Mucosa of rectum (tissue), 2 donors: ENCODE data around the gene NRDC.
A peak's percentile ranks its signal among the peaks of the same experiment; 100 is the strongest.
"Not testable (repeated sequence)": the region's sequence is repeated elsewhere in the genome, so short reads cannot be mapped to it uniquely, and the experiment has no call there.

Source experiments
- H3K27ac ChIP-seq, 2 donors: one replicate each; pipeline ENCODE4 v1.7.0; 2013; ENCODE audit warnings: inconsistent platforms in 2 of 2, low read depth in 2 of 2, low read length in 2 of 2
- H3K27me3 ChIP-seq, 2 donors: one replicate each; pipeline ENCODE4 v1.7.0; 2013; ENCODE audit warnings: low read length in 2 of 2; ENCODE audit not compliant: control insufficient read depth in 2 of 2, insufficient read depth in 2 of 2
- H3K36me3 ChIP-seq, 2 donors: one replicate each; pipeline ENCODE4 v1.7.0; 2013; ENCODE audit warnings: low read length in 2 of 2; ENCODE audit not compliant: control insufficient read depth in 2 of 2, insufficient read depth in 2 of 2
- H3K4me1 ChIP-seq, 2 donors: one replicate each; pipeline ENCODE4 v1.7.0; 2013; ENCODE audit warnings: low read length in 2 of 2, mild to moderate bottlenecking in 1 of 2; ENCODE audit not compliant: control insufficient read depth in 2 of 2, insufficient read depth in 2 of 2
- H3K4me3 ChIP-seq, 2 donors: one replicate each; pipeline ENCODE4 v1.7.0; 2013; ENCODE audit warnings: low read length in 2 of 2
- H3K9ac ChIP-seq, 2 donors: one replicate each; pipeline ENCODE4 v1.7.0; 2013; ENCODE audit warnings: low read length in 2 of 2, low read depth in 1 of 2, mild to moderate bottlenecking in 1 of 2
- H3K9me3 ChIP-seq, 2 donors: one replicate each; pipeline ENCODE4 v1.7.0; 2013; ENCODE audit warnings: low read length in 2 of 2; ENCODE audit not compliant: control insufficient read depth in 2 of 2
- donor health status: healthy.
- donor health status: Normal muscosa, but diverticular disease.

The NRDC gene

DNA sequence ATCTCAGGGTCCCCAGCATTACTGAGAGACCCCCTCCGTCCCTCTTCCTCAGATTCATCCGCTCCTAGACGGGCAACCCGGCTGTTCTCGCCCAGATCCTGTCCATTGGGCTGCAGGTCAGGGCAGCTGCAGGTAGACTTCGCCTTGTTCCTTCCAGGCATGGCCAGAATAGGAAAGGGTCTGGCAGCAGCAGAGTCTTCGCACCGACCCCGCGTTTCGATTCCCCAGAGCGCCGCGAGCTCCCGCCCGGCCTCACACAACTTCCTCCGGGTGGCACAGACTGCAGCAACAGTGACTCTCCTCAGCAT lies 265 bp downstream of the NRDC start:
- Histone ChIP-seq H3K9me3 (no peaks in the 10 kb centered on the region), H3K27me3 (peaks cover 0 to under 1% of the 10 kb centered on the region in 2 donors), H3K27ac (peak overlapping the region; percentile 95 to 98), H3K36me3 (peaks cover 0 to 3% of the 10 kb centered on the region in 2 donors), H3K4me1 (peaks cover 12 to 13% of the 10 kb centered on the region in 2 donors), H3K4me3 (peak overlapping the region; percentile 90 to 93), H3K9ac (peak overlapping the region; percentile 92 to 100)

DNA sequence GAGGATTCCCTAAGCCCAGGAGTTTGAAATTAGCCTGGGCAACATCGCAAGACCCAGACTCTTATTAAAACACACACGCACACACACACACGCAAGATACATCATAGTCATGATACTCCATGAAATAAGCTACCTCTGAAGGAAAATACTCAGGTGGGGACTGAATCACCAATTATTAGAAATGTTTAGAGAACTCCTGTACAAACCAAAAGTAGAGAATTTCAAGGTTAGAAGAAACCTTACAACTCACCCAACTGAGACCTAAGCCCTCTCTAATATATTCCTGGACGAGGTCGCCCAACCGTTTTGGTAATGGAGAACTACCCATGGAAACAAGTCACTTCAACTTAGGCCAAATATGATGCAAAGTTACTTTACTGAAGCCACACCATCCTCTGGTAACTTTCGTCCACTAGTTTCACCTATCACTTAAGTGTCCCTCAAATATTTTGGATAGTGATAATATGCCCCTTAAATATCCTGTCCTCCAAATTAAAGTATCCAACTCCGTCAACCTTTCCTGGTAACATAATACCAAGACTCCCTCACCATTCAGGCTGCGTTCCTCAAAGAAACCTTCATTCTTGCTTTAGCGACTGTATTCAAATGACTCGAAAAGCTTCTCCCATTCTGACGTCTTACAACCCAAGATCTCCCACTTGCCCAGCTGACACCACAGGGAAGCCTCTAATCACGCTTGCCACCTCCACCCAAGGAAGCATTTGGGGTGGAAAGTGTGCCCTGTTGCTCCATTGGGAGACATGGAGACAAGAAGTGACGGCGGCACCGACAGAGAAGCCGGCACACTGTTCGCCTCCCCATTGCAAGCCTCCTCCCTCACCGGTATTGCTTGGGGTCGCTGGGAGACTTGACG lies 856 bp downstream of the NRDC start:
- peak overlapping the region; percentile 90 to 93 for H3K4me3 ChIP-seq
- H3K27me3 ChIP-seq = no peaks in the 10 kb centered on the region
- peak overlapping the region; percentile 95 to 98 for H3K27ac ChIP-seq
- H3K36me3 ChIP-seq = peaks cover 0 to 3% of the 10 kb centered on the region in 2 donors
- H3K9me3 ChIP-seq = no peaks in the 10 kb centered on the region
- H3K4me1 ChIP-seq = peaks cover 12 to 13% of the 10 kb centered on the region in 2 donors
- H3K9ac ChIP-seq = peak overlapping the region; percentile 92 to 100

DNA sequence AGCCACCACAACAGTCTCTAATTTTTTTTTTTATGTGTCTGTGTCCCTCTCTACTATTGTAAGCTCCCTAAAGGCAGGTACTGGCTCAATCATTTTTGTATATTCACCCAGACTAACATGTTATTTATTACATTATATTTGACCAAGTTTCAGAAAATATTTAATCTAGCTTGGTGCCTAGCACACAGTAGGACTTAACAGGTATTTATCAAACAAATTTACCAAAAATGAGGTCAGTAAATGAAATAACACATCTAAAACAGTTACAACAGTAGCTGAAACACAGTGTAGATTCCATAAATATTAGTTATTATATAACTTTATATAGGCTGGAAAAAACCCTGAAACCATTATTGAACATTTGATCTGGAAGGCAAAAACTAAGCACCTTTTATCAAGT lies 2.7 kb downstream of the NRDC start:
- no peak overlapping the region for H3K9ac ChIP-seq
- H3K4me1 ChIP-seq = peaks cover 12 to 13% of the 10 kb centered on the region in 2 donors
- H3K36me3 ChIP-seq = peaks cover 0 to 3% of the 10 kb centered on the region in 2 donors
- no peak overlapping the region for H3K27ac ChIP-seq
- no peak overlapping the region for H3K4me3 ChIP-seq
- H3K27me3 ChIP-seq = no peaks in the 10 kb centered on the region
- H3K9me3 ChIP-seq = no peaks in the 10 kb centered on the region

DNA sequence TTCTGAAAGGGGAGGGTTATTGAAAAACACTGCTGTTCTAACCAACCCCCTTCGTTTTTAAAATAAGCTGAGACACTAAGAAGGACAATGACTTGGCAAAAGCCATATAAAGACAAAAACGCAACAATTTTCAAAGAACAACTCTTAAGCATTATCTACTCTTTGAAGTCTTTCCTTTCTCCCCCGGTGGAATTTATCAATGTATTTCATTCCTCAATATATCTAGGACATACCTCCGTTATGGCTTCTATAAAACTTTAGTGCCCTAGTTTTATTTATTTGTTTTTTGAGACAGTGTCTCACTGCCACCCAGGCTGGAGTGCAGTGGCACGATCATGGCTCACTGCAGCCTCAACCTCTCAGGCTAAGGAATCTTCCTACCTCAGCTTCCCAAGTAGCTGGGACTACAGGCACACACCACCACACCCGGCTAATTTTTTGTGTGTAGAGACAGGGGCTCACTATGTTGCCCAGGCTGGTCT lies 3.2 kb downstream of the NRDC start:
- peaks cover 12 to 13% of the 10 kb centered on the region in 2 donors for H3K4me1 ChIP-seq
- H3K27me3 ChIP-seq = no peaks in the 10 kb centered on the region
- H3K27ac ChIP-seq = no peak overlapping the region
- no peaks in the 10 kb centered on the region for H3K9me3 ChIP-seq
- no peak overlapping the region for H3K9ac ChIP-seq
- H3K4me3 ChIP-seq = no peak overlapping the region
- peaks cover 0 to 3% of the 10 kb centered on the region in 2 donors for H3K36me3 ChIP-seq

DNA sequence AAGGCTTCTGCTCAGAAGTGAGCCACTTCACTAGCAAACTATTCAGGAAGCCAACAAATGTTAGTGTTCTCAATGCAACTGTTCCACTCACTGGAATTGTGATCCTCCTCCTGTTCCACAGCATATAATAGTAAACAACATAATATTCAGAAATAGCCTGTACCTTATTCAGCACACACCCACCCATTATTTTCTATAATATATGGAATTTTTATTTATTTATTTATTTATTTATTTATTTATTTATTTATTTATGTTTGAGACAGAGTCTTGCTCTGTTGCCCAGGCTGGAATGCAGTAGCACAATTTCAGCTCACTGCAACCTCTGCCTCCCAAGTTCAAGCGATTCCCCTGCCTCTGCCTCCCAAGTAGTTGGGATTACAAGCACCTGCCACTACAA lies 5.3 kb downstream of the NRDC start:
- not testable (repeated sequence) for H3K27ac ChIP-seq, H3K27me3 ChIP-seq, H3K9me3 ChIP-seq, H3K9ac ChIP-seq, H3K36me3 ChIP-seq, H3K4me3 ChIP-seq
- H3K4me1 ChIP-seq = peaks cover 10 to 12% of the 10 kb centered on the region in 2 donors

DNA sequence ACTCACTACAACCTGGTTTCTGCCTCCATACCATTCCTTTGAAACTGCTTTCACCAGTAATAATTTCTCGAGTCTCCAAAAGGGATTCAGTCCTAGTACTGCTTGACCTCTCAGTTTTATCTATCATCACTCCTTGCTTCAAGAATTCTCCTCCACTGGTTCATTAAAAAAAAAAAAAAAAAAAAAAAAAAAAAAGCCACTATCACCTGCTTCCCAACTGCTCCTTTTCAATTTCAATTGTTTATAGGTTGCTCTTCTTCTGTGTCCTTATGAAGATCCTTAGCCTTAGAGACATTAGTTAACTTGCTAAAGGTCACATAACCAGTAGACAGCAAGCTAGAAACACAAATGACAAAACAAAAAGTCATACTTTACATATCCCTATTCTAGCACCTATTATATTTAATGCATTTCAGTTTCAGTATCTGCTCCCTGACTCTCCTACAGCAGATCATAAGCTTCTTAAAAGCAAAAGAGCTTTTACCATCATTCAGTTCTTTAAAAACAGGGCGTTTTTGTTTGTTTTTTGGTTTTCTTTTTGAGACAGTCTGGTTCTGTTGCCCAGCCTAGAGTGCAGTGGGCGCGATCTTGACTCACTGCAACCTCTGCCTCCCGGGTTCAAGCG lies 7.1 kb downstream of the NRDC start:
- H3K36me3 ChIP-seq = peaks cover 0 to 7% of the 10 kb centered on the region in 2 donors
- H3K9ac ChIP-seq = no peak overlapping the region
- peaks cover 3 to 10% of the 10 kb centered on the region in 2 donors for H3K4me1 ChIP-seq
- H3K4me3 ChIP-seq = no peak overlapping the region
- H3K27me3 ChIP-seq = no peaks in the 10 kb centered on the region
- H3K9me3 ChIP-seq = no peaks in the 10 kb centered on the region
- no peak overlapping the region for H3K27ac ChIP-seq

DNA sequence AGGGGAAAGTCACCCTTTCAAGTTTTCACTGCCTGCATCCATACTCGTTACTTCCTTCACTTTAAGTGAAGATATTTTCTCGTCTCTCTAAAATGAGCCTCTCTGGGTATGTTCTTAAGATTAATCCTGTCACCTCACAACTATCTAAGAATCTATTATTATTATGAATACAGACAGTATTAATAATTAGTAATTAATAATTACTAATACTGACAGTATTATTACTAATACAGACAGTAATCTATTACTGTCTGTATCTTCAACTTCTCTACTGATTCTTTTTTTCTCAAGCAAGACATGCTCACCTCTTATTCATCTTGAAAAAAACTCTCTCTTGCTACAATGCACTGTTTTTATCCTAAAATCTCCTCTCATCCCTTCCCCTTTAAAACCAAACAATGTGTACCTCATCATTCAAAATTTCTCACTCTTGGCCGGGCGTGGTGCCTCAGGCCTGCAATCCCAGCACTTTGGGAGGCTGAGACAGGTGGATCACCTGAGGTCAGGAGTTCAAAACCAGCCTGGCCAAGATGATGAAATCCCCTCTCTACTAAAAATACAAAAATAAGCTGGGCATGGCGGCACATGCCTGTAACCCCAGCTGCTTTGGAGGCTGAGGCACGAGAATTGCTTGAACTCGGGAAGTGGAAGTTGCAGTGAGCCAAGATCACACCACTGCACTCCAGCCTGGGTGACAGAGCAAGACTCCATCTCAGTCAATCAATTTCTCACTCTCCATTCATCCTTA lies 7.8 kb downstream of the NRDC start:
- Histone ChIP-seq H3K36me3 (peaks cover 0 to 7% of the 10 kb centered on the region in 2 donors), H3K9ac (no peak overlapping the region), H3K4me1 (peaks cover 3 to 10% of the 10 kb centered on the region in 2 donors), H3K4me3 (no peak overlapping the region), H3K27ac (no peak overlapping the region), H3K27me3 (no peaks in the 10 kb centered on the region), H3K9me3 (no peaks in the 10 kb centered on the region)

DNA sequence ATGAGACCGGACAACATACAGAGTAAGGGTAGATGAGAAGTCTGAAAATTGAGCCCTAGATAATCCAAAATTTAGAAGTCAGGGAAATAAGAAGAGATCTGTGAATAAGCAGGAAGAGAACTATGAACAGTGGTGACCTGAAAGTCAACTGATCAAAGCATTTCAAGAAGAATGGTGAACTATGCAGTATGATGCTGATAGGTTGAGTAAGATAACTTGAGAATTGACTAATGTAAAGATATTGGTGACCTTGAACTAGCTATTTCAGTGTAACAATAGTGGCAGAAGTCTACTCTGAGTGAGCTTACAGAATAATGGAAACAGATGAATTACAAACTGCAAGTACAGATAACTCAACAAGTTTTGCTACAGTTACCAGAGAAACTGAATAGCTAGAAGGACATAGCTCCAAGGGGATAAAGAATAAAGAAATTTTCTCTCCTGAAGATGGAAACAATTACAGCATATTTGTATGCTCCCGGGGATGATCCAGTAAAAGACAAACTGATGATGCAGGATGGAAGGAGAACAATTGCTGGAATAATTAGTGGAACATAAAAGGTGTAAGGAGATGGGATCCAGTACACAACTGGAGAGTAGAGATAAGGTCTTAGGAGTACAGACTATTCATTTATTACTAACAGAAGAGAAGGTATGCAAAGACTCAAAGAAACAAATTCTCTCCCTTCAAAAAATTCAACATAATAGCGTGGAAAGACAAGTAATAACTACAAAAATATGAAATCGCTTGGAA lies 10.9 kb downstream of the NRDC start:
- no peak overlapping the region for H3K9ac ChIP-seq
- no peaks in the 10 kb centered on the region for H3K4me1 ChIP-seq
- H3K27ac ChIP-seq = no peak overlapping the region
- no peaks in the 10 kb centered on the region for H3K9me3 ChIP-seq
- peaks cover 0 to 4% of the 10 kb centered on the region in 2 donors for H3K36me3 ChIP-seq
- no peaks in the 10 kb centered on the region for H3K27me3 ChIP-seq
- H3K4me3 ChIP-seq = no peak overlapping the region

DNA sequence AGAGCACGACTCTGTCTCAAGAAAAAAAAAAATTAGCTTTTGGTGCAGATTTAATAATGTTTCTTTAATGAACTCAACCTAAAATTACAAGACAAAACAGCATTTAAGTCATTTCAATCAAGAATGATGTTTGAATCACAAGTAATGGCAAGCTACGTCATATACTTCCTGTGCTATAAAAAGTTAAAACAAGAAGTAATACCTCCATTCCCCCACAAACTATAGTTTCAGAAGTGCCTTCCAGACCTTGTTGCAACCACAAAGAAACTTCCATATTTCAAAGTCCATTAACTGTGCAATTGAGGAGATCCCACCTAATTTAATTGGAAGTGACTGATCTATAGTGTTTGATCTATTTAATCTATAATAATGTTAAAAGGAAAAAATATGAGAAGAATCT lies 15.1 kb downstream of the NRDC start:
- Histone ChIP-seq H3K27ac (no peak overlapping the region), H3K36me3 (peaks cover 0 to 2% of the 10 kb centered on the region in 2 donors), H3K9ac (no peak overlapping the region), H3K4me3 (no peak overlapping the region), H3K9me3 (no peaks in the 10 kb centered on the region), H3K27me3 (no peaks in the 10 kb centered on the region), H3K4me1 (no peaks in the 10 kb centered on the region)
